Cardiac muscle cell (in vitro differentiated cells and primary cell): ENCODE results near the gene LUC7L. TPM values are rescaled to one million over a fixed set of nuclear protein-coding genes. Genes with fewer than 3 reads are reported as not detected.
"Not testable (repeated sequence)": the region's sequence is repeated elsewhere in the genome, so short reads cannot be mapped to it uniquely, and the experiment has no call there.

Experiments
- DNase-seq, 2 donors: peaks; one replicate each; pipeline versions ENCODE4 v3.0.0 to v3.0.0-alpha.2; 2010 to 2017; ENCODE audit warnings: low read depth in 1 of 2, low spot score in 1 of 2
- H3K27ac ChIP-seq: fragments of 200-600 bp; sonication (generic); 2 replicates; pipeline ENCODE4 v1.5.1; 2016
- H3K27me3 ChIP-seq: fragments of 200-600 bp; sonication (generic); 2 replicates; pipeline ENCODE4 v1.6.0; 2016; ENCODE audit warnings: control low read depth
- H3K36me3 ChIP-seq: fragments of 200-600 bp; sonication (generic); 2 replicates; pipeline ENCODE4 v1.5.1; 2016; ENCODE audit warnings: control low read depth
- H3K4me1 ChIP-seq: fragments of 200-600 bp; sonication (generic); 2 replicates; pipeline ENCODE4 v1.8.1; 2017; ENCODE audit warnings: low read depth, mild to moderate bottlenecking, mixed run types
- H3K4me3 ChIP-seq: fragments of 200-600 bp; sonication (generic); 2 replicates; pipeline ENCODE4 v1.5.1; 2016; ENCODE audit warnings: mild to moderate bottlenecking
- H3K9me3 ChIP-seq: fragments of 200-600 bp; sonication (generic); 2 replicates; pipeline ENCODE4 v1.5.1; 2017; ENCODE audit warnings: low read depth, mild to moderate bottlenecking, control low read depth
- CTCF ChIP-seq: IDR thresholded peaks from 2 replicates; pipeline ENCODE4 v1.5.1; 2012; ENCODE audit warnings: low read depth, mild to moderate bottlenecking, low read length
- polyA plus RNA-seq: library from polyadenylated mRNA; unstranded; fragments of >200 nt; fragmentation: Nextera tagmentation; extraction: Ambion mirVana; gene quantifications from 2 replicates; pipeline ENCODE4 v1.2.1, GENCODE V29; 2016
- total RNA-seq: library from RNA; depleted of rRNA; stranded (reverse); fragments of >200 nt; gene quantifications from 2 replicates; pipeline ENCODE4 v1.2.3, GENCODE V29; 2016

LUC7L gene
- total and polyA plus RNA-seq, 2 experiments from 2014 or later, result 91.0 to 158 TPM

GRCh38 chr16:165539-166374 is 63.5 kb downstream of the LUC7L start, which contains the start of gene HBM:
Gene HBM, plus strand, starts transcription at chr16:165978. Its CDS starts 20 bp downstream, at chr16:165998.
- H3K36me3 ChIP-seq, result no peaks in the 10 kb centered on the region
- H3K4me1 ChIP-seq, result peaks cover 12% of the 10 kb centered on the region
- peak within 1 kb of the TSS; percentile 23 for H3K4me3 ChIP-seq
- H3K27me3 ChIP-seq, result peaks cover 85% of the 10 kb centered on the region
- no peak for TF ChIP-seq CTCF
- DNase-seq, result no peak
- H3K9me3 ChIP-seq, result no peaks in the 10 kb centered on the region
- no peak within 1 kb of the TSS for H3K27ac ChIP-seq

- no peak for TF ChIP-seq CTCF
- Histone ChIP-seq H3K4me1 (peaks cover 12% of the 10 kb centered on the region), H3K36me3 (no peaks in the 10 kb centered on the region), H3K27me3 (peaks cover 82% of the 10 kb centered on the region), H3K9me3 (no peaks in the 10 kb centered on the region), H3K27ac (no peak overlapping the region), H3K4me3 (peak overlapping the region; percentile 23)
- DNase-seq, result no peak
These were observed 64.3 kb downstream of the LUC7L start for GRCh38 chr16:164827-165538.

GRCh38 chr16:164134-164823 is 65.0 kb downstream of the LUC7L start:
- H3K36me3 ChIP-seq, DNase-seq, H3K9me3 ChIP-seq, H3K4me3 ChIP-seq, H3K27ac ChIP-seq: not testable (repeated sequence)
- Histone ChIP-seq H3K4me1 (peaks cover 12% of the 10 kb centered on the region), H3K27me3 (peaks cover 83% of the 10 kb centered on the region)

GRCh38 chr16:163696-164095 is 65.6 kb downstream of the LUC7L start:
- H3K36me3 ChIP-seq, H3K9me3 ChIP-seq, DNase-seq, H3K4me3 ChIP-seq, H3K27ac ChIP-seq: not testable (repeated sequence)
- Histone ChIP-seq H3K27me3 (peaks cover 82% of the 10 kb centered on the region), H3K4me1 (peaks cover 12% of the 10 kb centered on the region)

GRCh38 chr16:163139-163538 is 66.1 kb downstream of the LUC7L start:
- not testable (repeated sequence) for DNase-seq, H3K27ac ChIP-seq, H3K9me3 ChIP-seq, H3K36me3 ChIP-seq, H3K4me3 ChIP-seq
- Histone ChIP-seq H3K27me3 (peaks cover 82% of the 10 kb centered on the region), H3K4me1 (peaks cover 12% of the 10 kb centered on the region)

- no peak for DNase-seq
- Histone ChIP-seq H3K27me3 (peaks cover 82% of the 10 kb centered on the region), H3K9me3 (no peaks in the 10 kb centered on the region), H3K4me3 (no peak overlapping the region), H3K4me1 (peaks cover 12% of the 10 kb centered on the region), H3K36me3 (no peaks in the 10 kb centered on the region), H3K27ac (no peak overlapping the region)
- no peak for TF ChIP-seq CTCF
These were observed 66.8 kb downstream of the LUC7L start for GRCh38 chr16:162271-162991.
